ENCODE measurements around the gene TBC1D20. TPM values are rescaled to one million over a fixed set of nuclear protein-coding genes. Genes with fewer than 3 reads are reported as not detected.

The TBC1D20 gene
- total RNA-seq, 1 donor from 2014 or later: 24.1 TPM

GRCh38 chr20:436476-436875 lies 25.9 kb downstream of the TBC1D20 start:
- no peaks in the 10 kb centered on the region for H3K9me3 Mint-ChIP-seq
- POLR2A ChIA-PET: no interaction called here
- peaks cover 64% of the 10 kb centered on the region for H3K4me1 Mint-ChIP-seq
- no peak overlapping the region for H3K27ac Mint-ChIP-seq
- no peaks in the 10 kb centered on the region for H3K27me3 Mint-ChIP-seq
- no peak for ATAC-seq (ENCODE audit: low read depth)
- TF ChIP-seq CTCF (IDR thresholded peaks at IDR 0.05): no peak
- intact Hi-C loops (cut with micrococcal nuclease): no loop called here
- H3K36me3 Mint-ChIP-seq (ENCODE audit: low read depth): peaks cover 65% of the 10 kb centered on the region
- H3K4me3 Mint-ChIP-seq: no peak overlapping the region
- CTCF ChIA-PET: no interaction called here
- DNase-seq: no peak

GRCh38 chr20:435558-435957 lies 26.8 kb downstream of the TBC1D20 start:
- TF ChIP-seq CTCF (IDR thresholded peaks at IDR 0.05): no peak
- no peaks in the 10 kb centered on the region for H3K27me3 Mint-ChIP-seq
- H3K27ac Mint-ChIP-seq: no peak overlapping the region
- CTCF ChIA-PET: no interaction called here
- H3K9me3 Mint-ChIP-seq: no peaks in the 10 kb centered on the region
- intact Hi-C loops (cut with micrococcal nuclease): no loop called here
- DNase-seq: no peak
- H3K4me1 Mint-ChIP-seq: peaks cover 64% of the 10 kb centered on the region
- no peak overlapping the region for H3K4me3 Mint-ChIP-seq
- POLR2A ChIA-PET: interaction anchor here (0.5 to 0.6 kb wide), 2 partner anchors 55 to 58 kb away, joined by 4 read pairs; partner anchors contain the start of gene TRIB3
- no peak for ATAC-seq (ENCODE audit: low read depth)
- peaks cover 65% of the 10 kb centered on the region for H3K36me3 Mint-ChIP-seq (ENCODE audit: low read depth)

- no peak overlapping the region for H3K4me3 Mint-ChIP-seq
- no peak for DNase-seq
- peaks cover 65% of the 10 kb centered on the region for H3K36me3 Mint-ChIP-seq (ENCODE audit: low read depth)
- H3K9me3 Mint-ChIP-seq: no peaks in the 10 kb centered on the region
- no peaks in the 10 kb centered on the region for H3K27me3 Mint-ChIP-seq
- ChIA-PET POLR2A (interaction anchor here (0.5 to 2.0 kb wide), 4 partner anchors 27 to 109 kb away, joined by 4 to 6 read pairs (median 4); partner anchors contain the start of genes CSNK2A1 and TRIB3), CTCF (no interaction called here)
- peaks cover 62% of the 10 kb centered on the region for H3K4me1 Mint-ChIP-seq
- intact Hi-C loops (cut with micrococcal nuclease): no loop called here
- no peak for TF ChIP-seq CTCF (IDR thresholded peaks at IDR 0.05)
- peak overlapping the region; percentile 94 for H3K27ac Mint-ChIP-seq
- no peak for ATAC-seq (ENCODE audit: low read depth)
Measured at GRCh38 chr20:434661-435419, 27.5 kb downstream of the TBC1D20 start.

GRCh38 chr20:434221-434620 lies 28.1 kb downstream of the TBC1D20 start:
- Mint-ChIP-seq H3K27me3 (no peaks in the 10 kb centered on the region), H3K27ac (peak overlapping the region; percentile 94), H3K4me1 (peaks cover 55% of the 10 kb centered on the region), H3K9me3 (no peaks in the 10 kb centered on the region), H3K4me3 (no peak overlapping the region), H3K36me3 (ENCODE audit: low read depth) (peaks cover 64% of the 10 kb centered on the region)
- ChIA-PET CTCF (no interaction called here), POLR2A (interaction anchor here (0.6 to 2.0 kb wide), 2 partner anchors 27 to 390 kb away, joined by 3 to 6 read pairs; no protein-coding TSS in a partner anchor)
- intact Hi-C loops (cut with micrococcal nuclease): no loop called here
- no peak for TF ChIP-seq CTCF (IDR thresholded peaks at IDR 0.05)
- DNase-seq (no peak), ATAC-seq (ENCODE audit: low read depth) (no peak)

- peaks cover 63% of the 10 kb centered on the region for H3K36me3 Mint-ChIP-seq (ENCODE audit: low read depth)
- no peaks in the 10 kb centered on the region for H3K27me3 Mint-ChIP-seq
- H3K4me1 Mint-ChIP-seq: peaks cover 48% of the 10 kb centered on the region
- POLR2A ChIA-PET: interaction anchor here (0.6 to 2.0 kb wide), 2 partner anchors 26 to 391 kb away, joined by 3 to 6 read pairs; no protein-coding TSS in a partner anchor
- H3K9me3 Mint-ChIP-seq: no peaks in the 10 kb centered on the region
- intact Hi-C loops (cut with micrococcal nuclease): loop anchor here (1.0 kb wide), 1 partner anchor 25 kb away; the partner anchor contains the start of gene RBCK1
- DNase-seq (no peak), ATAC-seq (ENCODE audit: low read depth) (peak; percentile 82)
- CTCF ChIA-PET: interaction anchor here (1.0 kb wide), 1 partner anchor 78 kb away, joined by 3 read pairs; no protein-coding TSS in a partner anchor
- H3K4me3 Mint-ChIP-seq: peak overlapping the region; percentile 70
- no peak for TF ChIP-seq CTCF (IDR thresholded peaks at IDR 0.05)
- H3K27ac Mint-ChIP-seq: peak overlapping the region; percentile 94
Measured at GRCh38 chr20:433300-433975, 28.9 kb downstream of the TBC1D20 start.
